HepG2 (cell line): ENCODE results near the gene EED. TPM values are rescaled to one million over a fixed set of nuclear protein-coding genes. Genes with fewer than 3 reads are reported as not detected.

Experiments used
- ATM ChIP-seq: fragments of 450-650 bp; IDR thresholded peaks from 2 replicates; pipeline ENCODE4 v1.7.1; 2017; ENCODE audit warnings: mild to moderate bottlenecking, borderline replicate concordance
- CCDC6 ChIP-seq: sonication (generic); formaldehyde crosslinking; IDR thresholded peaks from 2 replicates; pipeline ENCODE4 v1.8.1; 2022; ENCODE audit warnings: mild to moderate bottlenecking, missing genetic modification reagents, moderate library complexity
- CHD2 ChIP-seq: IDR thresholded peaks from 2 replicates; pipeline ENCODE4 v1.6.1; 2011; ENCODE audit warnings: low read depth, low read length, improper control_type of control experiment
- GABPA ChIP-seq, 2 experiments: IDR thresholded peaks; 2 replicates each; pipeline ENCODE4 v1.6.1; 2011 to 2016; ENCODE audit warnings: low read depth in 2 of 2, low read length in 1 of 2, missing biosample characterization in 1 of 2, missing genetic modification characterization in 1 of 2
- HDAC1 ChIP-seq: sonication (generic); formaldehyde crosslinking; IDR thresholded peaks from 2 replicates; pipeline ENCODE4 v1.5.1; 2020; ENCODE audit warnings: mild to moderate bottlenecking, missing genetic modification reagents
- KAT7 ChIP-seq: IDR thresholded peaks from 2 replicates; pipeline ENCODE4 v1.6.1; 2018; ENCODE audit warnings: borderline replicate concordance, missing compliant biosample characterization
- MATR3 ChIP-seq: sonication (generic); formaldehyde crosslinking; IDR thresholded peaks from 2 replicates; pipeline ENCODE4 v1.4.0; 2020; ENCODE audit warnings: missing genetic modification reagents
- MYNN ChIP-seq: sonication (generic); formaldehyde crosslinking; IDR thresholded peaks from 2 replicates; pipeline ENCODE4 v1.4.0; 2020; ENCODE audit warnings: mild to moderate bottlenecking, low read depth, missing genetic modification reagents
- NBN ChIP-seq: fragments of 450-650 bp; conservative IDR thresholded peaks from 2 replicates; pipeline ENCODE4 v1.6.1; 2017
- NONO ChIP-seq, 2 experiments: fragments of 450-650 bp in 1 of 2; sonication (generic) in 1 of 2; formaldehyde crosslinking in 1 of 2; IDR thresholded peaks in 1 of 2; conservative IDR thresholded peaks in 1 of 2; 2 replicates each; pipeline versions ENCODE4 v1.6.1 to v1.8.0; 2017 to 2022; ENCODE audit warnings: mild to moderate bottlenecking in 1 of 2, missing genetic modification reagents in 1 of 2, moderate library complexity in 1 of 2
- PHF20 ChIP-seq: sonication (generic); formaldehyde crosslinking; IDR thresholded peaks from 2 replicates; pipeline ENCODE4 v1.5.0; 2020; ENCODE audit warnings: mild to moderate bottlenecking, missing genetic modification reagents
- RARG ChIP-seq: sonication (generic); formaldehyde crosslinking; IDR thresholded peaks from 2 replicates; pipeline ENCODE4 v1.4.0; 2020; ENCODE audit warnings: low read depth, mild to moderate bottlenecking, missing genetic modification reagents
- REXO4 ChIP-seq: sonication (generic); formaldehyde crosslinking; IDR thresholded peaks from 2 replicates; pipeline ENCODE4 v1.8.0; 2022; ENCODE audit warnings: missing genetic modification reagents, mild to moderate bottlenecking, borderline replicate concordance
- SP140L ChIP-seq: sonication (generic); formaldehyde crosslinking; IDR thresholded peaks from 2 replicates; pipeline ENCODE4 v1.4.0; 2020; ENCODE audit warnings: missing genetic modification reagents, borderline replicate concordance
- SUZ12 ChIP-seq: fragments of 150-350 bp; IDR thresholded peaks from 2 replicates; pipeline ENCODE4 v1.6.1; 2014; ENCODE audit warnings: low read depth, low read length
- ZMAT3 ChIP-seq: sonication (generic); formaldehyde crosslinking; conservative IDR thresholded peaks from 2 replicates; pipeline ENCODE4 v1.7.0; 2021; ENCODE audit warnings: missing genetic modification reagents
- ZMYM4 ChIP-seq: sonication (generic); formaldehyde crosslinking; IDR thresholded peaks from 2 replicates; pipeline ENCODE4 v1.8.1; 2023; ENCODE audit warnings: mild to moderate bottlenecking, missing genetic modification reagents
- ZNF296 ChIP-seq: sonication (generic); formaldehyde crosslinking; conservative IDR thresholded peaks from 2 replicates; pipeline ENCODE4 v1.5.0; 2020; ENCODE audit warnings: mild to moderate bottlenecking, missing genetic modification reagents
- ZNF549 ChIP-seq: sonication (generic); formaldehyde crosslinking; IDR thresholded peaks from 2 replicates; pipeline ENCODE4 v1.5.0; 2020; ENCODE audit warnings: missing genetic modification reagents
- ZNF670 ChIP-seq: sonication (generic); formaldehyde crosslinking; IDR thresholded peaks from 2 replicates; pipeline ENCODE4 v1.8.0; 2022; ENCODE audit warnings: mild to moderate bottlenecking, missing genetic modification reagents, borderline replicate concordance
- ZNF749 ChIP-seq: sonication (generic); formaldehyde crosslinking; IDR thresholded peaks from 2 replicates; pipeline ENCODE4 v1.8.0; 2022; ENCODE audit warnings: mild to moderate bottlenecking, missing genetic modification reagents, moderate library complexity, borderline replicate concordance
- ZNF780A ChIP-seq: sonication (generic); formaldehyde crosslinking; IDR thresholded peaks from 2 replicates; pipeline ENCODE4 v1.8.0; 2022; ENCODE audit warnings: mild to moderate bottlenecking, missing genetic modification reagents, moderate library complexity
- polyA plus RNA-seq, 8 experiments: library from polyadenylated mRNA; depleted of rRNA in 3 of 8; stranded (reverse) in 7 of 8; unstranded in 1 of 8; fragments of >200 nt; fragmentation: Illumina TruSeq in 4 of 8; extraction: Trizol in 4 of 8; gene quantifications; 2 replicates each; pipeline versions ENCODE4 v1.2.1 to v1.2.3, GENCODE V29; 2011 to 2016; ENCODE audit warnings: low read depth in 4 of 8, missing spikeins in 1 of 8, mixed read lengths in 1 of 8; ENCODE audit not compliant: insufficient read depth in 1 of 8
- total RNA-seq, 5 experiments: library from RNA; depleted of rRNA; stranded (reverse); fragments of >200 nt; fragmentation: Illumina TruSeq; extraction: Trizol; gene quantifications; 2 replicates each; pipeline ENCODE4 v1.2.3, GENCODE V29; 2016; ENCODE audit warnings: low read depth in 1 of 5
- TF ChIP-seq, protein P1 (sequence below): sonication (generic); formaldehyde crosslinking; IDR thresholded peaks from 2 replicates; pipeline ENCODE4 v1.4.0; 2020; ENCODE audit warnings: missing genetic modification reagents
- TF ChIP-seq, protein P2 (sequence below): sonication (generic); formaldehyde crosslinking; IDR thresholded peaks from 2 replicates; pipeline ENCODE4 v1.4.0; 2020; ENCODE audit warnings: missing genetic modification reagents
- TF ChIP-seq, protein P3 (sequence below): sonication (generic); formaldehyde crosslinking; IDR thresholded peaks from 2 replicates; pipeline ENCODE4 v1.4.0; 2020; ENCODE audit warnings: missing genetic modification reagents
- TF ChIP-seq, protein P4 (sequence below): sonication (generic); formaldehyde crosslinking; IDR thresholded peaks from 2 replicates; pipeline ENCODE4 v1.8.0; 2022; ENCODE audit warnings: low read depth, missing genetic modification reagents

EED gene
- total and polyA plus RNA-seq, 2 of the 13 experiments (the other 11 are each of a cell fraction or from before 2014, with no cell fraction given), result 11.0 to 28.4 TPM

DNA sequence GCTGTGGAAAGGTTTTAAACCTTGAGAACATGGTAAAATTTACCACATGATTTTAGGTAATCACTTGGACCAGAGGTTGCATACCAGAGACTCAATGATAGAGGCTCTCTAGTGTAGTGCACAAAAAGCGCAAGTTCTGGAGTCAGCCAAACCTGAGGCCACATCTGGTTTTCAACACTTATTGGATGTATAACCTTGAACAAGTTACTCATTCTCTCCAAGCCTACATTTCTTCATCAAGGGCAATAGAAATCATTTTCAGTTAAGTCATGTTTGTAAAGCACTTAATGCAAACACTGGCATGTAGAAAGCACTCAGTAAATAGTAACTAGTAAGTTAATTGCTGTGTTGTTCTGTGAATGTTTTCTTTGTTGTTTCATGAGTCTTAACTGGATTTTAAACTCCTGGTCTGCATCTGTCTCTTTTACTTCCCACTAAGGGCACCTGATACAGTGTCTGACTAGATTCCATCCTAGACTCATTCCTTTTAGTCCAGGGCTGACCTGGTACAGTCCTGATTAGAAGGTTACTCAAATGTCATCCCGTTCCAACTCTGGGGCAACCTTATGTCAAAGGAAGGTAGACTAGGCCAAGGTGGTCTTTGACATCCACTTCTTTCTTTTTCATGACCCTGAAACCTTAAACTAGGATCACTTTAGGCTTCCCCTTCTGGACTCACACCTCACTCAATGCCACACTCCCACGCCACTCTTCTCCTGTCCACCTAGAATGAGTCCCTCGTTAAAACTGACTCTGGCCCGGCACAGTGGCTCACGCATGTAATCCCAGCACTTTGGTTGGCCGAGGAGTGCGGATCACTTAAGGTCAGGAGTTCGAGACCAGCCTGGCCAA, 34.5 kb upstream of the EED start (continued):
- TF ChIP-seq NBN (no peak), MYNN (CRISPR knock-in tag) (no peak), NONO (IDR thresholded peaks at IDR 0.05) (no peak), NONO (CRISPR knock-in tag; conservative IDR thresholded peaks at IDR 0.05) (no peak; the same call in 1 of the 2 replicates), CCDC6 (0 out of 2 replicates have a peak, but pooled peaks have one; percentile 51), ZNF749 (CRISPR knock-in tag) (no peak), PHF20 (CRISPR knock-in tag) (no peak), REXO4 (CRISPR knock-in tag) (no peak), HDAC1 (CRISPR knock-in tag) (peak; percentile 73), GABPA (IDR thresholded peaks at IDR 0.05; ENCODE audit: low read depth, low read length) (no peak), GABPA (CRISPR knock-in tag; IDR thresholded peaks at IDR 0.05; ENCODE audit: low read depth) (no peak), CHD2 (no peak), ZMAT3 (CRISPR knock-in tag) (no peak), ZNF296 (CRISPR knock-in tag) (no peak), RARG (CRISPR knock-in tag) (no peak), SP140L (CRISPR knock-in tag) (no peak), ZNF549 (CRISPR knock-in tag) (no peak), KAT7 (CRISPR knock-in tag) (no peak), MATR3 (CRISPR knock-in tag) (no peak), ZMYM4 (no peak; the same call in 1 of the 2 replicates), ATM (no peak), SUZ12 (no peak), ZNF670 (CRISPR knock-in tag) (no peak), ZNF780A (CRISPR knock-in tag) (no peak)
- TF ChIP-seq, protein P1, sequence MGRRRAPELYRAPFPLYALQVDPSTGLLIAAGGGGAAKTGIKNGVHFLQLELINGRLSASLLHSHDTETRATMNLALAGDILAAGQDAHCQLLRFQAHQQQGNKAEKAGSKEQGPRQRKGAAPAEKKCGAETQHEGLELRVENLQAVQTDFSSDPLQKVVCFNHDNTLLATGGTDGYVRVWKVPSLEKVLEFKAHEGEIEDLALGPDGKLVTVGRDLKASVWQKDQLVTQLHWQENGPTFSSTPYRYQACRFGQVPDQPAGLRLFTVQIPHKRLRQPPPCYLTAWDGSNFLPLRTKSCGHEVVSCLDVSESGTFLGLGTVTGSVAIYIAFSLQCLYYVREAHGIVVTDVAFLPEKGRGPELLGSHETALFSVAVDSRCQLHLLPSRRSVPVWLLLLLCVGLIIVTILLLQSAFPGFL (CRISPR knock-in tag), result no peak
- TF ChIP-seq, protein P2, sequence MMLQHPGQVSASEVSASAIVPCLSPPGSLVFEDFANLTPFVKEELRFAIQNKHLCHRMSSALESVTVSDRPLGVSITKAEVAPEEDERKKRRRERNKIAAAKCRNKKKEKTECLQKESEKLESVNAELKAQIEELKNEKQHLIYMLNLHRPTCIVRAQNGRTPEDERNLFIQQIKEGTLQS (CRISPR knock-in tag), result no peak
- TF ChIP-seq, protein P3, sequence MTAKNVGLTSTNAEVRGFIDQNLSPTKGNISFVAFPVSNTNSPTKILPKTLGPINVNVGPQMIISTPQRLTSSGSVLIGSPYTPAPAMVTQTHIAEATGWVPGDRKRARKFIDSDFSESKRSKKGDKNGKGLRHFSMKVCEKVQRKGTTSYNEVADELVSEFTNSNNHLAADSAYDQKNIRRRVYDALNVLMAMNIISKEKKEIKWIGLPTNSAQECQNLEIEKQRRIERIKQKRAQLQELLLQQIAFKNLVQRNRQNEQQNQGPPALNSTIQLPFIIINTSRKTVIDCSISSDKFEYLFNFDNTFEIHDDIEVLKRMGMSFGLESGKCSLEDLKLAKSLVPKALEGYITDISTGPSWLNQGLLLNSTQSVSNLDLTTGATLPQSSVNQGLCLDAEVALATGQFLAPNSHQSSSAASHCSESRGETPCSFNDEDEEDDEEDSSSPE, result 0 out of 2 replicates have a peak, but pooled peaks have one; percentile 17
- TF ChIP-seq, protein P4, sequence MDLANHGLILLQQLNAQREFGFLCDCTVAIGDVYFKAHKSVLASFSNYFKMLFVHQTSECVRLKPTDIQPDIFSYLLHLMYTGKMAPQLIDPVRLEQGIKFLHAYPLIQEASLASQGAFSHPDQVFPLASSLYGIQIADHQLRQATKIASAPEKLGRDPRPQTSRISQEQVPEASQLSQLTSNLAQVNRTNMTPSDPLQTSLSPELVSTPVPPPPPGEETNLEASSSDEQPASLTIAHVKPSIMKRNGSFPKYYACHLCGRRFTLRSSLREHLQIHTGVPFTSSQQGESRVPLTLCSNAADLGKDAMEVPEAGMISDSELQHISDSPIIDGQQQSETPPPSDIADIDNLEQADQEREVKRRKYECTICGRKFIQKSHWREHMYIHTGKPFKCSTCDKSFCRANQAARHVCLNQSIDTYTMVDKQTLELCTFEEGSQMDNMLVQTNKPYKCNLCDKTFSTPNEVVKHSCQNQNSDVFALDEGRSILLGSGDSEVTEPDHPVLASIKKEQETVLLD (CRISPR knock-in tag), result no peak
